ENCODE results near the gene OVCH1.

DNA sequence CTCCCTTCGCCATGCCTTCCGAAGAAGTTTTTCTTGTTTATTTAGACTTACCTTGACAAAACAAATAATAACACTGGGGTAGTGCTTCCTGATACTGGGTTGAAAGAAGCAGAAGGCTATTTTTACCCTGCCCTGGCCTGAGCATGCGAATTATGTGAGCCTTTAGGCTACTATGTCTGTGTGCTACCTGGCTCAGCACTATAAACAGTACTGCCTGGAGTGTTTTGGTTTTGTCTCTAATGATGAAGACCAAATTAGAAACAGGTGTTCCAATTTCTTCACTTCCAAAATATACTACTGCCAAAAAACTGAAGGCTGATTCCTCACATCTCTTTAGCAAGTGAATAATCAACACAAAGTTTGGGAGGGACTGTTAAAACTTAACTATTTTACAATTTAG is 7.6 kb upstream of the OVCH1 start:
- TF ChIP-seq EZH2 (IDR thresholded peaks at IDR 0.05; ENCODE audit: borderline replicate concordance, low read depth, low read length) = no peak
- no peak for TF ChIP-seq STAT5B (CRISPR knock-in tag; IDR thresholded peaks at IDR 0.05)

Measured in K562 (cell line).